GM10248 (cell line): ENCODE results near the gene SCRT2.
"Not testable (repeated sequence)": the region's sequence is repeated elsewhere in the genome, so short reads cannot be mapped to it uniquely, and the experiment has no call there.

Experiments
- CTCF ChIA-PET: fragments of 300-600 bp; sonication (Branson Sonifier 250); formaldehyde crosslinking; extraction: SDS; loops from one replicate; lab custom pipeline; 2021; ENCODE audit warnings: antibody characterized with exemption; lab: Yijun Ruan, JAX
- POLR2A ChIA-PET: fragments of 350-650 bp; sonication (Branson Sonifier 250); formaldehyde crosslinking; extraction: SDS; loops from one replicate; lab custom pipeline; 2020; ENCODE audit warnings: antibody characterized with exemption; lab: Yijun Ruan, JAX
- DNase-seq: peaks from one replicate; pipeline ENCODE4 v3.0.0; 2012; ENCODE audit errors: extremely low spot score
- CTCF ChIP-seq: IDR thresholded peaks from 2 replicates; pipeline ENCODE4 v1.5.1; 2012; ENCODE audit warnings: mild to moderate bottlenecking, low read depth; ENCODE audit errors: extremely low read depth, missing control alignments, control extremely low read depth

SCRT2 gene

GRCh38 chr20:646107-646867, 29.3 kb downstream of the SCRT2 start:
- no peak for DNase-seq
- CTCF ChIA-PET, result interaction anchor here (0.7 to 6.6 kb wide), 46 partner anchors 9 to 381 kb away, joined by 3 to 138 read pairs (median 6); partner anchors contain the start of gene CSNK2A1
- POLR2A ChIA-PET, result no interaction called here
- TF ChIP-seq CTCF, result no peak

- CTCF ChIA-PET, result interaction anchor here (0.7 to 6.6 kb wide), 48 partner anchors 8 to 380 kb away, joined by 3 to 138 read pairs (median 6); partner anchors contain the start of gene CSNK2A1
- DNase-seq, result peak; percentile 89
- POLR2A ChIA-PET, result interaction anchor here (0.6 kb wide), 1 partner anchor 83 kb away, joined by 3 read pairs; no protein-coding TSS in a partner anchor
- TF ChIP-seq CTCF, result peak; percentile 97
Observed at GRCh38 chr20:645318-646106, 30.1 kb downstream of the SCRT2 start.

GRCh38 chr20:644692-645317, 30.8 kb downstream of the SCRT2 start:
- CTCF ChIA-PET, result interaction anchor here (0.7 to 6.6 kb wide), 45 partner anchors 7 to 379 kb away, joined by 3 to 138 read pairs (median 6); partner anchors contain the start of gene CSNK2A1
- DNase-seq, result no peak
- TF ChIP-seq CTCF, result no peak
- POLR2A ChIA-PET, result interaction anchor here (0.6 kb wide), 1 partner anchor 82 kb away, joined by 3 read pairs; no protein-coding TSS in a partner anchor

GRCh38 chr20:642398-643174, 33.0 kb downstream of the SCRT2 start:
- POLR2A ChIA-PET, result no interaction called here
- TF ChIP-seq CTCF, result no peak
- DNase-seq, result no peak
- CTCF ChIA-PET, result interaction anchor here (6.6 kb wide), 1 partner anchor 79 kb away, joined by 138 read pairs; no protein-coding TSS in a partner anchor

- DNase-seq, POLR2A ChIA-PET: not testable (repeated sequence)
- CTCF ChIA-PET, result interaction anchor here (1.7 kb wide), 1 partner anchor 79 kb away, joined by 7 read pairs; no protein-coding TSS in a partner anchor
Observed at GRCh38 chr20:642013-642397, 33.6 kb downstream of the SCRT2 start.

- no peak for TF ChIP-seq CTCF
- ChIA-PET POLR2A (no interaction called here), CTCF (interaction anchor here (1.0 to 2.2 kb wide), 4 partner anchors 12 to 79 kb away, joined by 3 to 10 read pairs (median 5); no protein-coding TSS in a partner anchor)
- no peak for DNase-seq
Observed at GRCh38 chr20:641516-641875, 34.1 kb downstream of the SCRT2 start.
